Spleen (tissue), 11 donors: ENCODE results near the gene TNS2. TPM values are rescaled to one million over a fixed set of nuclear protein-coding genes. Genes with fewer than 3 reads are reported as not detected.
A peak's percentile ranks its signal among the peaks of the same experiment; 100 is the strongest.

ENCODE experiments used
- DNase-seq: peaks from one replicate; pipeline ENCODE4 v3.0.0-alpha.2; 2020
- H3K27ac ChIP-seq, 8 donors: fragments of 200-600 bp; sonication (generic) in 7 of 8; 1 replicate in 4 of 8; 2 replicates in 4 of 8; pipeline versions ENCODE4 v1.5.0 to v1.8.0; 2016 to 2021; ENCODE audit warnings: inconsistent platforms in 4 of 8, mild to moderate bottlenecking in 4 of 8, moderate library complexity in 1 of 8
- H3K27me3 ChIP-seq, 7 donors: fragments of 200-600 bp; sonication (generic) in 6 of 7; replicated peaks in 1 of 7; 1 replicate in 4 of 7; 2 replicates in 3 of 7; pipeline versions ENCODE4 v1.5.0 to v1.8.0; 2016 to 2021; ENCODE audit warnings: inconsistent platforms in 3 of 7, mild to moderate bottlenecking in 1 of 7
- H3K36me3 ChIP-seq, 6 donors: fragments of 200-600 bp; sonication (generic) in 5 of 6; 1 replicate in 4 of 6; 2 replicates in 2 of 6; pipeline versions ENCODE4 v1.5.0 to v1.8.0; 2016 to 2021; ENCODE audit warnings: inconsistent platforms in 2 of 6
- H3K4me1 ChIP-seq, 6 donors: fragments of 200-600 bp; sonication (generic) in 5 of 6; 1 replicate in 3 of 6; 2 replicates in 3 of 6; pipeline versions ENCODE4 v1.5.0 to v1.8.0; 2016 to 2021; ENCODE audit warnings: inconsistent platforms in 3 of 6
- H3K4me3 ChIP-seq, 8 donors: fragments of 200-600 bp; sonication (generic) in 7 of 8; 1 replicate in 4 of 8; 2 replicates in 4 of 8; pipeline versions ENCODE4 v1.5.0 to v1.8.0; 2016 to 2021; ENCODE audit warnings: inconsistent platforms in 4 of 8, mild to moderate bottlenecking in 4 of 8, moderate library complexity in 2 of 8
- H3K9me3 ChIP-seq, 8 donors: fragments of 200-600 bp; sonication (generic) in 7 of 8; 1 replicate in 4 of 8; 2 replicates in 4 of 8; pipeline versions ENCODE4 v1.5.0 to v1.8.0; 2016 to 2021; ENCODE audit warnings: inconsistent platforms in 4 of 8
- POLR2A ChIP-seq, 3 donors: fragments of 450-650 bp; IDR thresholded peaks; one replicate each; pipeline ENCODE4 v1.5.1; 2017; ENCODE audit warnings: antibody characterized with exemption in 3 of 3, mild to moderate bottlenecking in 1 of 3
- POLR2AphosphoS5 ChIP-seq, 3 donors: sonication (generic); formaldehyde crosslinking; IDR thresholded peaks; one replicate each; pipeline ENCODE4 v1.5.1; 2017; ENCODE audit warnings: antibody characterized with exemption in 3 of 3
- WGBS, 5 donors: extraction: QIAGEN DNeasy Blood & Tissue Kit in 3 of 5; methylation state at CpG; one replicate each; pipeline versions ENCODE4 v1.1.5 to v1.1.7; 2013 to 2018; 5-methylcytosine and 5-hydroxymethylcytosine counted together
- intact Hi-C: fragments of 100-400 bp; cut with DNase I; formaldehyde crosslinking; loops from one replicate; pipeline ENCODE4 v1.15.0; 2023; ENCODE audit warnings: low total_unique reads
- polyA plus RNA-seq, 3 donors: library from polyadenylated mRNA; stranded (reverse); fragments of 200-250 nt; gene quantifications; one replicate each; pipeline ENCODE4 v1.2.1, GENCODE V29; 2013
- total RNA-seq, 7 donors: library from RNA; depleted of rRNA in 3 of 7; stranded (reverse); fragments of >200 nt in 3 of 7; fragmentation: NEBNext Ultra II Directional in 4 of 7; extraction: Animal tissue kit (Norgen Biotek cat#: 25700) in 4 of 7; gene quantifications; one replicate each; pipeline versions ENCODE4 v1.1.0 to v1.2.1, GENCODE V29; 2016 to 2021
- TF ChIP-seq, protein P1 (sequence below), 11 experiments: fragments of 200-600 bp in 7 of 11; fragments of 450-650 bp in 4 of 11; sonication (generic) in 4 of 11; IDR thresholded peaks in 8 of 11; conservative IDR thresholded peaks in 3 of 11; 1 replicate in 7 of 11; 2 replicates in 4 of 11; pipeline versions ENCODE4 v1.4.0 to v1.8.0; 2016 to 2021; ENCODE audit warnings: antibody characterized with exemption in 11 of 11, inconsistent platforms in 4 of 11, mild to moderate bottlenecking in 1 of 11
- donor health status: healthy with polysubstance abuse.
- donor health status: DM: no; HTN: no; CAD: no; lungs with moderate emphysema.
- donor health status: DM: no; HTN: no; CAD: no.
- donor health status: Bipolar disorder and iron deficiency.
- donor health status: healthy.
- donor health status: DM: no; HTN: no; CAD: no.
- donor health status: DM: yes; HTN: yes; CAD: no.

Gene TNS2
- total and polyA plus RNA-seq, 10 donors = 36.6 to 301 (median 162) TPM

DNA sequence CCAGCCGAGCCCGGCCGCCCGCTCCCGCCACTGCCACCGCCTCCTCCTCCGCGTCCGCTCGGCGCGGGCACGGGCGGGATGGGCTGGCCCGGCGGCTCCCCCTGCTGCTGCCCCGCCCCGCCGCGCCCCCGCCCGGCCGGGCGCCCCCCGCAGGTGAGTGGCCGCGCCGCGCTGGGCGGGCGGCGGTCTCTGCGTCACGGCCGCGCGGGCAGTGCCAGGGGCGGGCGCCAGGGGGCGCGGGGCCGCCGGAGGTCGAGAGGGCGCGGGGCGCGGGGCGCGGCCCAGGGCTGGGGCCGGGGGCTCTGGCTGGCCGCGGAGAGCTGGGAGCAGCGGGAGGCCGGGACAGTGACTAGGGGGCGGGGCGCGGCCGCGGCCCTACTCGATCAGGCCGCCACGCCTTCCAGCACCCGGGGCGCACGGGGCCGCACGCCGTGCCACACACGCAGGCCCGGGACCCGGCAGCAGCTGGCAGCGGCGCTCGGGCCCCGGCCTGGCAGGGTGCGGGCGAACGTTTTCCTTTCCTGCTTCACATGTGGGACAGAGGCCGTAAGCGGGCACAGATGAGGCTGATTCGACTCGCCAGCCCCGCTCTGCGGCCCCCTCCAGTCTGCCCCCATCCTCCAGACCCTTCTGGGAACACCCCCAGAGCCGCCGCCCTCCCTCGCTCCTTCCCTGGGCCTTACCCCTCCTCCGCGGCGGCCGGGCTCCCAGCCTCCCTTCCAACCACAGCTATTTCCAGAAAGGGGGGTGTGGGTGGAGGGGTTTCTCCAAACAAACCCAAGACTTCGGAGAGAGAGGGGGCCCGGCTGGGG is 2.4 kb upstream of the TNS2 start:
- H3K27me3 ChIP-seq = peaks cover 0 to 9% (median 0%) of the 10 kb centered on the region in 7 donors
- 1 to 5% (median 2%) methylated on average over 16 to 94 of the region's 94 CpGs for WGBS, 5 donors
- peak; percentile 36 to 48 (median 38) for TF ChIP-seq POLR2AphosphoS5 (IDR thresholded peaks at IDR 0.05)
- no peak for TF ChIP-seq POLR2A (IDR thresholded peaks at IDR 0.05)
- TF ChIP-seq, protein P1, sequence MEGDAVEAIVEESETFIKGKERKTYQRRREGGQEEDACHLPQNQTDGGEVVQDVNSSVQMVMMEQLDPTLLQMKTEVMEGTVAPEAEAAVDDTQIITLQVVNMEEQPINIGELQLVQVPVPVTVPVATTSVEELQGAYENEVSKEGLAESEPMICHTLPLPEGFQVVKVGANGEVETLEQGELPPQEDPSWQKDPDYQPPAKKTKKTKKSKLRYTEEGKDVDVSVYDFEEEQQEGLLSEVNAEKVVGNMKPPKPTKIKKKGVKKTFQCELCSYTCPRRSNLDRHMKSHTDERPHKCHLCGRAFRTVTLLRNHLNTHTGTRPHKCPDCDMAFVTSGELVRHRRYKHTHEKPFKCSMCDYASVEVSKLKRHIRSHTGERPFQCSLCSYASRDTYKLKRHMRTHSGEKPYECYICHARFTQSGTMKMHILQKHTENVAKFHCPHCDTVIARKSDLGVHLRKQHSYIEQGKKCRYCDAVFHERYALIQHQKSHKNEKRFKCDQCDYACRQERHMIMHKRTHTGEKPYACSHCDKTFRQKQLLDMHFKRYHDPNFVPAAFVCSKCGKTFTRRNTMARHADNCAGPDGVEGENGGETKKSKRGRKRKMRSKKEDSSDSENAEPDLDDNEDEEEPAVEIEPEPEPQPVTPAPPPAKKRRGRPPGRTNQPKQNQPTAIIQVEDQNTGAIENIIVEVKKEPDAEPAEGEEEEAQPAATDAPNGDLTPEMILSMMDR (IDR thresholded peaks at IDR 0.05 in 8 of 11, conservative IDR thresholded peaks at IDR 0.05 in 3 of 11) = peak in 4 of 11 experiments; percentile 30 to 54 (median 34)
- intact Hi-C loops = no loop called here
- DNase-seq = peak; percentile 91
- no peaks in the 10 kb centered on the region for H3K9me3 ChIP-seq
- H3K27ac ChIP-seq = peak overlapping the region; percentile 77 to 94 (median 90)
- H3K4me3 ChIP-seq = peak overlapping the region; percentile 27 to 78 (median 56)
- peaks cover 10 to 84% (median 46%) of the 10 kb centered on the region in 6 donors for H3K4me1 ChIP-seq
- H3K36me3 ChIP-seq = peaks cover 0 to 12% (median 0%) of the 10 kb centered on the region in 6 donors

DNA sequence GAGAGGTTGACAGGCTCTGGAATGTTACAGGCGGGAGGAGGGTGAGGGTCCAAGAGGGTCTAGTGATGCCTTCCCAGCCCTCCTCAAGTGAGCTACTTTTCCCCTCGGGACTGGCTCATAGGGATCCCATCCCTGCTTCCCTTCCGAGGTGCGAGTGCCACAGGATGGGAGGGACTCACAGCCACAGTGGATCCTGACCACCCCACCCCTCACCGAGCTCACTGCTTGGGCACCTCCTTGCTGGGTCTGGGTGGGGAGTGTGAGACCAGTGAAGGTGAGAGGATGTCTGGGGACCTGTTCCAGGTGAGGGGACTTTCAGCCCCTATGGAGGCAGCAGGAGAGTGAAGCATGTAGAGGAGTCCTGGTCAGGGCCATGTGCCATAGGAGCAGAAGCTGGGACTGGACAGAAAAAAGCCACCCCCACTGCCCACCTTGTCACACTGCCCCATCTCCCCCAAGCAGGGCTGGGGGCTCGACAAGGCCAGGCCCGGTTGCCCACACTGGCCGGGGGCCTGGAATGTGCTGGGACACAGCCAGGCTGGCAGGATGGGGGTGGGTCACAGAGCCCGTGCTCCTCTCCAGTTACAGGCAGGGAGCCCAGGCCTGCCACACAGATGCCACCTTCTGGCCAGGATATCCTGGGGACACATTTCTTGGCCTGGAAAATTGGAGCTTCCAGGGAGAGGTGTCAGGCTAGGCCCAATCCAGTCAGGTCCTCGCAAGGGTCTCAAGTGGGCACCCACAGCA is 1.7 kb upstream of the TNS2 start:
- intact Hi-C loops = no loop called here
- H3K4me3 ChIP-seq = peak overlapping the region in 7 of 8 donors; percentile 33 to 78 (median 59)
- peaks cover 0 to 9% (median 0%) of the 10 kb centered on the region in 7 donors for H3K27me3 ChIP-seq
- no peaks in the 10 kb centered on the region for H3K9me3 ChIP-seq
- peaks cover 16 to 87% (median 52%) of the 10 kb centered on the region in 6 donors for H3K4me1 ChIP-seq
- peak overlapping the region; percentile 77 to 94 (median 89) for H3K27ac ChIP-seq
- peak; percentile 82 for DNase-seq
- 52 to 77% (median 61%) methylated on average over 6 to 10 of the region's 10 CpGs for WGBS, 5 donors
- peak in 1 of 3 donors; percentile 68 for TF ChIP-seq POLR2AphosphoS5 (IDR thresholded peaks at IDR 0.05)
- TF ChIP-seq POLR2A (IDR thresholded peaks at IDR 0.05) = no peak
- TF ChIP-seq, protein P1 (IDR thresholded peaks at IDR 0.05 in 8 of 11, conservative IDR thresholded peaks at IDR 0.05 in 3 of 11) = no peak
- H3K36me3 ChIP-seq = peaks cover 0 to 11% (median 0%) of the 10 kb centered on the region in 6 donors

DNA sequence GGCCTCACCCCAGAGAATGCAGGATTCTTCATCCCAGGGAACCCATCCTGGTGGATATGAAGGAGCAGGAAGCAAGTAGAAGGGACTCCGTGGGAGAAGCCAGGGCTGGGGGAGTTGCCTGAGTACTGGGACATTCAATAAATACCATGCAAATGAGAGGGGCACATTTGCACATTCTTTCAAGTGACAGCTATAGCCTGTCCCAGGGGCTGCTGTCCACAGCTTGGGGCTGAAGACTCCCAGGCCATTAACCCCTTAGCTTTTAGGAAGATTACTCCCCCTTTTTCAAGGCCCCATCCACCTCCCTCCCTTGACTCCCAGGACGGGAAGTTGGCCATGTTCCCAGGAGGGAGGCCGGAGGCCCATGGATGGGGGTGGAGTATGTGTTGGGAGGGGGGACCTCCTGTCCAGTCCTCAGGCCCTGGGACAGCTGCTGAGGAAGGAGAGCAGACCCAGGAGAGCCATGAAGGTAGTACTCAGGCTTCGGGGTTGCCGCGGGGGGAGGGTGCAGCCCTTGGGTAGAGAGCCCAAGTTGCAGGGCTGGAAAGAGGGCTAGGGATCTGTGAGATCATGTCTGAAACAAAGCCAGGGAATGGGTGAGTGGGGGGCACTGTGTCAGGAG is 974 bp upstream of the TNS2 start:
- DNase-seq = peak; percentile 81
- peaks cover 0 to 18% (median 0%) of the 10 kb centered on the region in 6 donors for H3K36me3 ChIP-seq
- H3K9me3 ChIP-seq = no peaks in the 10 kb centered on the region
- H3K27me3 ChIP-seq = peaks cover 0 to 9% (median 0%) of the 10 kb centered on the region in 7 donors
- TF ChIP-seq POLR2AphosphoS5 (IDR thresholded peaks at IDR 0.05) (peak in 2 of 3 donors; percentile 52 to 56), POLR2A (IDR thresholded peaks at IDR 0.05) (no peak)
- intact Hi-C loops = no loop called here
- H3K27ac ChIP-seq = peak overlapping the region; percentile 77 to 94 (median 89)
- WGBS, 5 donors = 59 to 77% (median 61%) methylated on average over 6 of the region's 6 CpGs
- peaks cover 22 to 91% (median 57%) of the 10 kb centered on the region in 6 donors for H3K4me1 ChIP-seq
- H3K4me3 ChIP-seq = peak overlapping the region in 7 of 8 donors; percentile 16 to 78 (median 67)

DNA sequence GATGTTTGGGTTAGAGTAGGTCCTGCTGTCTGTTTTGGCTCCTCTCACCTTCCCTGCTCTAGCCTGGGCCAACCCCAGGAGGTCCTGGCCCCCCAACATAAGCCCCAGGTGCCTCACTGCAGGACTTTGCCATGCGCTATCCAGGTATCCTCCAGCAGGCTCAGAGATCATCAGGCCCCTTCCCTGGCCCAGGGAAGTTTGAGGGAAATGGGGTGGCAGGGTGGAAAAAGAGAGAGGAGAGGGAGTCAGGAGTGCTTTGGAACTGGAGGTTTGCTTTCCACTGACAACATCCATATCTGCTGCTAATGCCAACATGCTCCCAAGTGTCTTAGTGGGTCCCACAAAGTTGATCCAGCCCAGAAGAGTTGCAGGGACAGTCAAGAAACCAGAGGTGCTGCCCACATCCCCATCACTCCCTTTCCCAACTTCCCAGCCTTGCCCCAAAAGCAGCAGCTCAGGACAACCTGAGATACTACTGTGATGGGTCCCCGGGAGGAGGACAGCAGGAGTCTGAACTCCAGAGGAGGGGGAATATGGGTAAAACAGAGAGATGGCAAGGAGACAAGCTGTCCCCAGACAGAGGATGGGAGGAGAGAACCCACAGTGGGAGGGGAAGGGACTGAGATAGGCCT is 677 bp downstream of the TNS2 start:
- Histone ChIP-seq H3K9me3 (no peaks in the 10 kb centered on the region), H3K4me3 (peak overlapping the region; percentile 44 to 78 (median 63)), H3K27ac (peak overlapping the region; percentile 77 to 94 (median 89)), H3K4me1 (peaks cover 26 to 92% (median 65%) of the 10 kb centered on the region in 6 donors), H3K36me3 (peaks cover 0 to 26% (median 1%) of the 10 kb centered on the region in 6 donors), H3K27me3 (peaks cover 0 to 8% (median 0%) of the 10 kb centered on the region in 7 donors)
- TF ChIP-seq, protein P1 (IDR thresholded peaks at IDR 0.05 in 8 of 11, conservative IDR thresholded peaks at IDR 0.05 in 3 of 11) = no peak
- no peak for TF ChIP-seq POLR2A (IDR thresholded peaks at IDR 0.05)
- TF ChIP-seq POLR2AphosphoS5 (IDR thresholded peaks at IDR 0.05) = no peak
- intact Hi-C loops = no loop called here
- no peak for DNase-seq
- 50 to 80% (median 71%) methylated on average over 1 to 2 of the region's 2 CpGs for WGBS, 5 donors
